SK-N-SH treated with all-trans-retinoic acid at 6 μM for 48 hours (cell line): Measurements from ENCODE around the gene CILP2.

Experiments used
- ATAC-seq: fragments of 200-7000 bp; cut with Tn5 transposase; 3 replicates; pipeline ENCODE4 v1.9.1; 2020; ENCODE audit warnings: mild to moderate bottlenecking, moderate library complexity
- ARNTL ChIP-seq: fragments of 450-650 bp; formaldehyde crosslinking; IDR thresholded peaks from 2 replicates; pipeline ENCODE4 v1.5.0; 2020; ENCODE audit warnings: low read depth, mild to moderate bottlenecking, moderate library complexity, borderline replicate concordance
- BACH2 ChIP-seq: fragments of 250-450 bp; sonication (Bioruptor Pico); IDR thresholded peaks from 2 replicates; pipeline ENCODE4 v1.9.0; 2021; ENCODE audit warnings: mild to moderate bottlenecking, borderline replicate concordance
- CREB5 ChIP-seq: fragments of 250-450 bp; sonication (Bioruptor Pico); IDR thresholded peaks from 2 replicates; pipeline ENCODE4 v1.5.1; 2020; ENCODE audit warnings: low read depth, mild to moderate bottlenecking, moderate library complexity
- CSRNP3 ChIP-seq: fragments of 250-450 bp; sonication (Bioruptor Pico); IDR thresholded peaks from 2 replicates; pipeline ENCODE4 v1.5.1; 2021; ENCODE audit warnings: mild to moderate bottlenecking, moderate library complexity
- ESRRG ChIP-seq: fragments of 250-450 bp; sonication (Bioruptor Pico); IDR thresholded peaks from 2 replicates; pipeline ENCODE4 v1.6.1; 2021; ENCODE audit warnings: mild to moderate bottlenecking
- GLIS3 ChIP-seq: fragments of 250-450 bp; sonication (Bioruptor Pico); IDR thresholded peaks from 2 replicates; pipeline ENCODE4 v1.5.0; 2020; ENCODE audit warnings: mild to moderate bottlenecking, moderate library complexity
- ISL1 ChIP-seq: fragments of 250-450 bp; sonication (Bioruptor Pico); IDR thresholded peaks from 2 replicates; pipeline ENCODE4 v2.1.2; 2022; ENCODE audit warnings: mild to moderate bottlenecking, moderate library complexity
- OSR1 ChIP-seq: fragments of 250-450 bp; sonication (Bioruptor Pico); IDR thresholded peaks from 2 replicates; pipeline ENCODE4 v1.8.0; 2022; ENCODE audit warnings: moderate library complexity, mild to moderate bottlenecking, inconsistent platforms
- PATZ1 ChIP-seq: fragments of 250-450 bp; sonication (Bioruptor Pico); IDR thresholded peaks from 2 replicates; pipeline ENCODE4 v1.8.0; 2020; ENCODE audit warnings: mild to moderate bottlenecking, moderate library complexity, borderline replicate concordance
- POU6F1 ChIP-seq: fragments of 250-450 bp; sonication (Bioruptor Pico); IDR thresholded peaks from 2 replicates; pipeline ENCODE4 v1.8.0; 2021; ENCODE audit warnings: low read depth, mild to moderate bottlenecking, moderate library complexity, borderline replicate concordance
- PPARA ChIP-seq: fragments of 250-450 bp; sonication (Bioruptor Pico); IDR thresholded peaks from 2 replicates; pipeline ENCODE4 v1.5.0; 2020; ENCODE audit warnings: mild to moderate bottlenecking, borderline replicate concordance
- RARB ChIP-seq: fragments of 250-450 bp; sonication (Bioruptor Pico); IDR thresholded peaks from 2 replicates; pipeline ENCODE4 v1.8.0; 2021; ENCODE audit warnings: mild to moderate bottlenecking, moderate library complexity
- SNAI2 ChIP-seq: fragments of 250-450 bp; sonication (Bioruptor Pico); IDR thresholded peaks from 2 replicates; pipeline ENCODE4 v1.5.0; 2020; ENCODE audit warnings: mild to moderate bottlenecking, moderate library complexity
- TCF4 ChIP-seq: fragments of 250-450 bp; sonication (Bioruptor Pico); IDR thresholded peaks from 2 replicates; pipeline ENCODE4 v1.8.0; 2021; ENCODE audit warnings: mild to moderate bottlenecking, moderate library complexity, borderline replicate concordance
- TOX ChIP-seq: fragments of 250-450 bp; sonication (Bioruptor Pico); IDR thresholded peaks from 2 replicates; pipeline ENCODE4 v1.8.0; 2021; ENCODE audit warnings: mild to moderate bottlenecking, moderate library complexity, borderline replicate concordance
- TSHZ2 ChIP-seq: fragments of 250-450 bp; sonication (Bioruptor Pico); IDR thresholded peaks from 2 replicates; pipeline ENCODE4 v1.5.0; 2020; ENCODE audit warnings: mild to moderate bottlenecking, moderate library complexity
- ZC3H10 ChIP-seq: fragments of 250-450 bp; sonication (Bioruptor Pico); IDR thresholded peaks from 2 replicates; pipeline ENCODE4 v1.5.1; 2021; ENCODE audit warnings: mild to moderate bottlenecking, moderate library complexity
- ZFP3 ChIP-seq: fragments of 250-450 bp; sonication (Bioruptor Pico); IDR thresholded peaks from 2 replicates; pipeline ENCODE4 v1.5.0; 2020; ENCODE audit warnings: mild to moderate bottlenecking, moderate library complexity
- ZFP30 ChIP-seq: fragments of 450-650 bp; formaldehyde crosslinking; IDR thresholded peaks from 2 replicates; pipeline ENCODE4 v1.5.0; 2022; ENCODE audit warnings: mild to moderate bottlenecking, moderate library complexity
- ZNF565 ChIP-seq: fragments of 450-650 bp; formaldehyde crosslinking; conservative IDR thresholded peaks from 2 replicates; pipeline ENCODE4 v1.5.0; 2020; ENCODE audit warnings: low read depth, mild to moderate bottlenecking, moderate library complexity
- ZNF70 ChIP-seq: fragments of 450-650 bp; formaldehyde crosslinking; IDR thresholded peaks from 2 replicates; pipeline ENCODE4 v1.5.0; 2020; ENCODE audit warnings: mild to moderate bottlenecking, moderate library complexity
- ZNF8 ChIP-seq: fragments of 450-650 bp; formaldehyde crosslinking; IDR thresholded peaks from 2 replicates; pipeline ENCODE4 v1.5.0; 2020; ENCODE audit warnings: mild to moderate bottlenecking, moderate library complexity

CILP2 gene

GRCh38 chr19:19561946-19562664 lies 24.0 kb downstream of the CILP2 start:
- TF ChIP-seq ZNF70 (CRISPR knock-in tag) (no peak), TSHZ2 (CRISPR knock-in tag) (no peak), RARB (CRISPR knock-in tag) (no peak), ISL1 (CRISPR knock-in tag) (no peak), ZNF565 (CRISPR knock-in tag) (no peak), ZC3H10 (no peak), TOX (no peak), POU6F1 (CRISPR knock-in tag) (no peak), PPARA (CRISPR knock-in tag) (no peak), GLIS3 (no peak), SNAI2 (no peak), PATZ1 (CRISPR knock-in tag) (no peak), OSR1 (CRISPR knock-in tag) (no peak), ZNF8 (CRISPR knock-in tag) (no peak), ZFP3 (CRISPR knock-in tag) (no peak)
- ATAC-seq, result no peak

GRCh38 chr19:19562665-19563347 lies 24.7 kb downstream of the CILP2 start:
- peak; percentile 43; the same call in 2 of the 3 replicates for ATAC-seq

GRCh38 chr19:19563348-19563848 lies 25.3 kb downstream of the CILP2 start:
- no peak for TF ChIP-seq ZC3H10
- TF ChIP-seq PPARA (CRISPR knock-in tag), result no peak
- TF ChIP-seq TOX, result no peak
- no peak for TF ChIP-seq ZNF8 (CRISPR knock-in tag)
- TF ChIP-seq BACH2 (CRISPR knock-in tag), result no peak
- TF ChIP-seq OSR1 (CRISPR knock-in tag), result no peak
- TF ChIP-seq POU6F1 (CRISPR knock-in tag), result no peak
- TF ChIP-seq ZFP30 (CRISPR knock-in tag), result no peak
- no peak for TF ChIP-seq TCF4 (CRISPR knock-in tag)
- TF ChIP-seq RARB (CRISPR knock-in tag), result no peak
- no peak for ATAC-seq

More at GRCh38 chr19:19562665-19563347, 24.7 kb downstream of the CILP2 start:
- no peak for TF ChIP-seq ARNTL

- ATAC-seq, result no peak
- TF ChIP-seq PPARA (CRISPR knock-in tag) (no peak), ZNF70 (CRISPR knock-in tag) (no peak), ZFP30 (CRISPR knock-in tag) (no peak), CSRNP3 (CRISPR knock-in tag) (no peak), TCF4 (CRISPR knock-in tag) (no peak), CREB5 (CRISPR knock-in tag) (no peak), ESRRG (CRISPR knock-in tag) (no peak), RARB (CRISPR knock-in tag) (no peak), ISL1 (CRISPR knock-in tag) (no peak), ZNF8 (CRISPR knock-in tag) (no peak), POU6F1 (CRISPR knock-in tag) (no peak)
Observed at GRCh38 chr19:19566306-19566705, 28.2 kb downstream of the CILP2 start.
